ENCODE measurements around the gene AFF3. TPM values are rescaled to one million over a fixed set of nuclear protein-coding genes. Genes with fewer than 3 reads are reported as not detected.

AFF3 gene
- total RNA-seq, 1 donor from 2014 or later: 8.0 TPM

DNA sequence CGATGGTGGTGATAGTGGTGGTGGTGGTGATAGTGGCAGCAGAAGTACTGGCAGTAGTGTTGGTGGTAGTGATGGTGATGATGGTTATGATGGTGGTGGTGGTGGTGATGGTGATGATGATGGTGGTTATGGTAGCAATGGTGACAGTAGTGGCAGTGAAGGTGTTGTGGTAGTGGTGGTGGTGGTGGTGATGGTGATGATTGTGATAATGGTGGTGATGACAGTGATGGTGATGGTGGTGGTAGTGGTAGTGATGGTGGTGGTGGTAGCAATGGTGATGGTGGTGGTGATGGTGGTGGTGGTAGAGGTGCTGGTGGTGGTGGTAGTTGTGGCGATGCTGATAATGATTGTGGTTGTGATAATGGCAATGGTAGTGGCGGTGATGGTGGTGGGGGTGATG, 126.5 kb downstream of the AFF3 start:
- no peaks in the 10 kb centered on the region for H3K27me3 ChIP-seq (ENCODE audit: low read depth)
- peaks cover 22% of the 10 kb centered on the region for H3K4me1 ChIP-seq
- no peak overlapping the region for H3K4me3 ChIP-seq
- TF ChIP-seq, protein P1, sequence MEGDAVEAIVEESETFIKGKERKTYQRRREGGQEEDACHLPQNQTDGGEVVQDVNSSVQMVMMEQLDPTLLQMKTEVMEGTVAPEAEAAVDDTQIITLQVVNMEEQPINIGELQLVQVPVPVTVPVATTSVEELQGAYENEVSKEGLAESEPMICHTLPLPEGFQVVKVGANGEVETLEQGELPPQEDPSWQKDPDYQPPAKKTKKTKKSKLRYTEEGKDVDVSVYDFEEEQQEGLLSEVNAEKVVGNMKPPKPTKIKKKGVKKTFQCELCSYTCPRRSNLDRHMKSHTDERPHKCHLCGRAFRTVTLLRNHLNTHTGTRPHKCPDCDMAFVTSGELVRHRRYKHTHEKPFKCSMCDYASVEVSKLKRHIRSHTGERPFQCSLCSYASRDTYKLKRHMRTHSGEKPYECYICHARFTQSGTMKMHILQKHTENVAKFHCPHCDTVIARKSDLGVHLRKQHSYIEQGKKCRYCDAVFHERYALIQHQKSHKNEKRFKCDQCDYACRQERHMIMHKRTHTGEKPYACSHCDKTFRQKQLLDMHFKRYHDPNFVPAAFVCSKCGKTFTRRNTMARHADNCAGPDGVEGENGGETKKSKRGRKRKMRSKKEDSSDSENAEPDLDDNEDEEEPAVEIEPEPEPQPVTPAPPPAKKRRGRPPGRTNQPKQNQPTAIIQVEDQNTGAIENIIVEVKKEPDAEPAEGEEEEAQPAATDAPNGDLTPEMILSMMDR (IDR thresholded peaks at IDR 0.05; ENCODE audit: borderline replicate concordance): no peak
- no peak overlapping the region for H3K27ac ChIP-seq (replicated peaks)
- intact Hi-C loops (cut with micrococcal nuclease): no loop called here
- H3K9me3 ChIP-seq (replicated peaks): no peaks in the 10 kb centered on the region
- no peaks in the 10 kb centered on the region for H3K36me3 ChIP-seq
- no peak for DNase-seq

DNA sequence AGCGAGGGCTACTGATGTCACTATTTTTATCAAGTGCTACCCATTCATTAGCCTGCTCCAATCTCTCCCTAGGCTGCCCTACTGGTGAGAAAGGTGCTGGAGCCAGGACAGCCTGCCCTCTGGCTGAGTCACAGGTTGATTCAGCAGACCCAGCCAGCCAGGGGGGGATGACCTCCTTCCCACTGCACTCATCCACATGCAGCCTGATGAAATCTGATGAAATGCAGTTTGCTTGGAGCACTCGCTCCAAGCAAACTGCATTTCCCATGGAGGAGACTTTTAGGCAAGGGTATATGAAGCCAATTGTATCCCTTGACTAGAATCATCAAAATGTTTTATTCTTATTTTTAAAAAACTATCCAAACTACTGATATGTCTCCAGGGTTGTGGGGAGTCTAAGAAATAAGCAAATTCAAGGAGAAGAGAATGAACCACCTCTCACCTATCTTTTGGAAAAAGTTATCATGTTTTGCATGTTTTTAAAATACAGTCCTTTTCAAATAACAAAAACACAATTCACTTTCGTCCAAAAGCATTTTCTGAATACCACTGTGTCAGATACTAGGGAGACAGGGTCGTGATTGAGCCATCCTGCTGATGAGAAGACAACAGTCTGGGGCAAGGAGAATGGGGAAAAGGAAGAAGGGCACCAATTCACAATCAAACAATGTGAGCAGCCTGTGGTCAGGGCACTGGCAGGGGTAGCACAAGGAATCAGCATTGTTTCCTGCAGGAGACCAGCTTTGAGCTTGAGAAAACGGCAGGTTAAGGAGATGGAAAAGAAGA, 128.3 kb downstream of the AFF3 start:
- H3K36me3 ChIP-seq: no peaks in the 10 kb centered on the region
- peak; percentile 62 for DNase-seq
- H3K27me3 ChIP-seq (ENCODE audit: low read depth): no peaks in the 10 kb centered on the region
- intact Hi-C loops (cut with micrococcal nuclease): no loop called here
- no peak overlapping the region for H3K4me3 ChIP-seq
- no peaks in the 10 kb centered on the region for H3K9me3 ChIP-seq (replicated peaks)
- TF ChIP-seq, protein P1 (IDR thresholded peaks at IDR 0.05; ENCODE audit: borderline replicate concordance): peak; percentile 55
- H3K4me1 ChIP-seq: peaks cover 26% of the 10 kb centered on the region
- H3K27ac ChIP-seq (replicated peaks): peak overlapping the region; percentile 20

DNA sequence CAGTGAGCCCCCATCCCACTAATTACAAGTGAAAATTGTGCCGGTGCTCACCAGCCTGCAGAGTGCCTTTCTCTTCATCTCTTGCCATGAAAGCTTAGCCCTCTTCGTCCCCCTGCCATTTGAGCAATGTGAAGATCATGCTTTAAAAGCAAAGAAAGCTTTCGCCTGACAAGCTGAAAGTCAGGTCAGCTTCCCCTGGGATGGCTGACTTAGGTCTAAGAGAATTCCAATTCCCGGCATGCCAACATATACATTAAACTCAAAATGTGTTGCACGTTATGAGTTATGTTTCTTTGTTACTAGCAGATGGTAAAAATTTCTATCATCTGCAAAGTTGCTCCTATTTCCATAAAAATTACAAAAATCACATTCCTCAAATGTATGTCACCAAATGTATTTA, 129.8 kb downstream of the AFF3 start:
- peaks cover 31% of the 10 kb centered on the region for H3K4me1 ChIP-seq
- DNase-seq: no peak
- intact Hi-C loops (cut with micrococcal nuclease): no loop called here
- TF ChIP-seq, protein P1 (IDR thresholded peaks at IDR 0.05; ENCODE audit: borderline replicate concordance): no peak
- no peak overlapping the region for H3K27ac ChIP-seq (replicated peaks)
- H3K27me3 ChIP-seq (ENCODE audit: low read depth): no peaks in the 10 kb centered on the region
- no peak overlapping the region for H3K4me3 ChIP-seq
- H3K9me3 ChIP-seq (replicated peaks): no peaks in the 10 kb centered on the region
- H3K36me3 ChIP-seq: no peaks in the 10 kb centered on the region

DNA sequence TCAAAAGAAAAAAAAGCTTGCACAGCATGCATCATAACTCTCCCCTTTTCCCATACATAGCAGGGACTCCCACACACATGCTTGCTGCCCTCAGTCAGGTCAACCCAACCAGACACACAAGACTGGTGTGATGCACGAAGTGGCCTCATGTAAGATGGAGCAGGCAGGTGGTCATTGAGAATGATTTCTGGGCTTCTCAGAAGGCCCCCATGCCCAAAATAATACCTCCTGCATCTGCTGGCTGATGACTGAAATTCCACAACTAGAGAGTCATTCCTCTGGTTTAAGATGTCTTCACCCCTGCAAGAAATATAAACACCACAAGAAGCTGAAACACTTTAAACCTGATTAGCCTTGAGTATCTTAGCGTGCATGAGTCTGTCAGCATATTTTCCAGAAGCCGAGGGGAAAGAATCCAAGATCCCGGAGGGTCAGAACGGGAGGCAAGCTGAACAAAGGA, 131.1 kb downstream of the AFF3 start:
- intact Hi-C loops (cut with micrococcal nuclease): no loop called here
- TF ChIP-seq, protein P1 (IDR thresholded peaks at IDR 0.05; ENCODE audit: borderline replicate concordance): no peak
- Histone ChIP-seq H3K4me3 (no peak overlapping the region), H3K9me3 (replicated peaks) (no peaks in the 10 kb centered on the region), H3K27ac (replicated peaks) (no peak overlapping the region), H3K36me3 (no peaks in the 10 kb centered on the region), H3K27me3 (ENCODE audit: low read depth) (no peaks in the 10 kb centered on the region), H3K4me1 (peaks cover 31% of the 10 kb centered on the region)
- DNase-seq: no peak

DNA sequence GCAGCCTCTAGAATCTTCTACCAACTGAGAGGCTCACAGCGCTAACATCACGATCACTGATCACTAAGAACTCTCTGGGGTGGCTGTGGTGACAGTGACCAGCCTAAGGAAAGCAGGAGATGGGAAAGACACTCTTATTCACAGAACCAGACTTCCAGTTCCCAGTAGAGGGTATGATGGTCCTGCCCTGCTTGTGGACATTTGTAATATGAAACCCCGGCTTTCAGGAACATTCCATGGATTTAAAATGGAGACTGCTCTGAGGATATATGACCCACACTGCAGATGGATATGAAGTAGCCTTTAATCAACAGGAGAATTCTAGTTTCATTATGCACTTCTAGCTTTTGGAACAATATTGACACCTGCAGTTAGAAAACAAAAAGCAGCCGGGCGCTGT, 131.8 kb downstream of the AFF3 start:
- Histone ChIP-seq H3K4me3 (no peak overlapping the region), H3K9me3 (replicated peaks) (no peaks in the 10 kb centered on the region), H3K4me1 (peaks cover 31% of the 10 kb centered on the region), H3K27me3 (ENCODE audit: low read depth) (no peaks in the 10 kb centered on the region), H3K27ac (replicated peaks) (no peak overlapping the region), H3K36me3 (no peaks in the 10 kb centered on the region)
- intact Hi-C loops (cut with micrococcal nuclease): no loop called here
- no peak for DNase-seq
- TF ChIP-seq, protein P1 (IDR thresholded peaks at IDR 0.05; ENCODE audit: borderline replicate concordance): no peak

All from left ventricle myocardium inferior (tissue), 1 donor.